K562 (cell line): ENCODE data around the gene MVD. TPM values are rescaled to one million over a fixed set of nuclear protein-coding genes. Genes with fewer than 3 reads are reported as not detected.
A peak's percentile ranks its signal among the peaks of the same experiment; 100 is the strongest.

Source experiments
- BDP1 ChIP-seq: IDR thresholded peaks from 3 replicates; pipeline ENCODE4 v1.6.1; 2011; ENCODE audit not compliant: insufficient read length, insufficient read depth
- COPS2 ChIP-seq: fragments of 450-650 bp; conservative IDR thresholded peaks from 2 replicates; pipeline ENCODE4 v1.6.1; 2016; ENCODE audit warnings: mild to moderate bottlenecking, moderate library complexity
- CREBBP ChIP-seq: IDR thresholded peaks from one replicate; pipeline ENCODE4 v1.6.1; 2012; ENCODE audit warnings: low read depth, mild to moderate bottlenecking, control low read depth, inconsistent platforms, low read length
- ESRRB ChIP-seq: fragments of 250-450 bp; sonication (Bioruptor Pico); IDR thresholded peaks from 2 replicates; pipeline ENCODE4 v1.5.0; 2020; ENCODE audit warnings: mild to moderate bottlenecking, moderate library complexity, borderline replicate concordance
- GATAD2B ChIP-seq: fragments of 450-650 bp; IDR thresholded peaks from 2 replicates; pipeline ENCODE4 v1.6.1; 2017; ENCODE audit warnings: mild to moderate bottlenecking, borderline replicate concordance
- HMGN3 ChIP-seq: IDR thresholded peaks from 2 replicates; pipeline ENCODE4 v1.6.1; 2011; ENCODE audit warnings: borderline replicate concordance, low read depth, mild to moderate bottlenecking, mixed read lengths, low read length; ENCODE audit not compliant: insufficient read length; ENCODE audit errors: extremely low read depth
- HNRNPUL1 ChIP-seq: fragments of 200-400 bp; formaldehyde crosslinking; IDR thresholded peaks from 2 replicates; pipeline ENCODE4 v1.6.1; 2017; ENCODE audit warnings: low read length
- JUNB ChIP-seq: fragments of 450-650 bp; formaldehyde crosslinking; conservative IDR thresholded peaks from 2 replicates; pipeline ENCODE4 v1.4.0; 2020; ENCODE audit warnings: mild to moderate bottlenecking
- KHSRP ChIP-seq: fragments of 450-650 bp; IDR thresholded peaks from 2 replicates; pipeline ENCODE4 v1.6.1; 2017
- LCOR ChIP-seq: sonication (generic); formaldehyde crosslinking; IDR thresholded peaks from 2 replicates; pipeline ENCODE4 v1.8.0; 2022; ENCODE audit warnings: mild to moderate bottlenecking, missing genetic modification reagents
- MCM5 ChIP-seq: fragments of 450-650 bp; IDR thresholded peaks from 2 replicates; pipeline ENCODE4 v1.6.1; 2016; ENCODE audit warnings: low read depth
- TCF7 ChIP-seq: sonication (generic); IDR thresholded peaks from 2 replicates; pipeline ENCODE4 v1.6.1; 2016; ENCODE audit warnings: antibody characterized with exemption, borderline replicate concordance
- THAP12 ChIP-seq: fragments of 250-450 bp; sonication (Bioruptor Pico); IDR thresholded peaks from 2 replicates; pipeline ENCODE4 v1.9.0; 2021; ENCODE audit warnings: mild to moderate bottlenecking, inconsistent platforms
- TOE1 ChIP-seq, 2 experiments: fragments of 450-650 bp in 1 of 2; sonication (generic) in 1 of 2; formaldehyde crosslinking in 1 of 2; IDR thresholded peaks; 2 replicates each; pipeline versions ENCODE4 v1.7.1 to v1.8.0; 2016 to 2022; ENCODE audit warnings: borderline replicate concordance in 2 of 2, mild to moderate bottlenecking in 2 of 2, antibody characterized with exemption in 1 of 2, inconsistent platforms in 1 of 2, low read depth in 1 of 2, missing genetic modification reagents in 1 of 2, moderate library complexity in 1 of 2
- YY1 ChIP-seq, 3 experiments: IDR thresholded peaks; 2 replicates each; pipeline ENCODE4 v1.6.1; 2011; ENCODE audit warnings: low read length in 2 of 3, mild to moderate bottlenecking in 2 of 3, moderate library complexity in 2 of 3, borderline replicate concordance in 1 of 3, control low read depth in 1 of 3, low read depth in 1 of 3; ENCODE audit not compliant: insufficient read depth in 3 of 3, insufficient replicate concordance in 2 of 3, control insufficient read depth in 1 of 3, insufficient read length in 1 of 3; ENCODE audit errors: extremely low read depth in 1 of 3
- ZKSCAN1 ChIP-seq: fragments of 150-350 bp; IDR thresholded peaks from 2 replicates; pipeline ENCODE4 v1.6.1; 2016; ENCODE audit warnings: low read depth, low read length
- ZNF449 ChIP-seq: fragments of 250-450 bp; sonication (Bioruptor Pico); IDR thresholded peaks from 2 replicates; pipeline ENCODE4 v1.8.0; 2022; ENCODE audit warnings: moderate library complexity, mild to moderate bottlenecking, inconsistent platforms
- ZNF609 ChIP-seq: sonication (generic); formaldehyde crosslinking; IDR thresholded peaks from 2 replicates; pipeline ENCODE4 v1.8.1; 2023; ENCODE audit warnings: missing genetic modification reagents, mild to moderate bottlenecking, borderline replicate concordance
- ZNF707 ChIP-seq: fragments of 250-450 bp; sonication (Bioruptor Pico); conservative IDR thresholded peaks from 2 replicates; pipeline ENCODE4 v1.8.0; 2022; ENCODE audit warnings: inconsistent platforms, mild to moderate bottlenecking, moderate library complexity
- polyA plus RNA-seq, 8 experiments: library from polyadenylated mRNA; depleted of rRNA in 4 of 8; stranded (reverse) in 5 of 8; unstranded in 3 of 8; fragments of >200 nt; fragmentation: Nextera tagmentation in 2 of 8; fragmentation: Illumina TruSeq in 1 of 8; extraction: Ambion mirVana in 2 of 8; extraction: Trizol in 1 of 8; gene quantifications; 2 replicates each; pipeline versions ENCODE4 v1.2.1 to v1.2.3, GENCODE V29; 2011 to 2014; ENCODE audit warnings: inconsistent platforms in 1 of 8, missing spikeins in 1 of 8
- total RNA-seq, 7 experiments: library from RNA; depleted of rRNA in 6 of 7; stranded (reverse); fragments of >200 nt in 6 of 7; fragmentation: Illumina TruSeq in 2 of 7; extraction: Trizol in 2 of 7; gene quantifications; 2 replicates each; pipeline versions ENCODE4 v1.2.1 to v1.2.3, GENCODE V29; 2011 to 2021; ENCODE audit warnings: low replicate concordance in 1 of 7

Gene MVD
- total and polyA plus RNA-seq, 9 of the 15 experiments (the other 6 are each of a cell fraction or from before 2014, with no cell fraction given), result 12.2 to 141 (median 45.3) TPM

DNA sequence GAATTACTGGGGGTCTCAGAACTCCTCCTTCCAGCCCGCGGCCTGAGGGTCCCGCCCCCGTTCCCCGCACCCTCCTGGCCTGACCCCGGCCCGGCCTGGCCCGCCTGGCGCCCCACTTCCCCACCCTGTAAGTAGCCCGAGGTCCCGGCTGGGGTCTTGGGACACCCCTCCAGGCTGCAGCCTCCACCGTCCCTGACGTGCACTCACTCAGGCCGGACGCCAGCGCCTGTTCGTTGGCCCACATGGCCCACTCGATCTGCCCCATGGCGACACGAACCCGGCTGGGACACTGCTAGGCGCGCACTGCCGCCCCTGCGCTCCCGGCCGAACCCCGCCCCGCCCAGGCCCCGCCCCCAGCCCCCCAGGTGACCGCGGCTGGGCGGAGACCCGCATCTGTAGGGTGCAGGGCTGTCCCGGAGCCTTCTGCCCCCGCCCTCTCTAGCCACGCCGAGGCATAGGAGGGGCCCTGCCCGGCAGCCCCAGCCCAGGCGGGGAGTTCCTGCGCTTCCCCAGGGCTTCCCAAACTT, 12.1 kb downstream of the MVD start, which contains the start of gene CYBA (continued):
- TF ChIP-seq ZNF609 (no peak), KHSRP (no peak), MCM5 (no peak), THAP12 (CRISPR knock-in tag) (no peak), LCOR (CRISPR knock-in tag) (0 out of 2 replicates have a peak, but pooled peaks have one; percentile 23), JUNB (CRISPR knock-in tag) (no peak), TOE1 (IDR thresholded peaks at IDR 0.05; ENCODE audit: borderline replicate concordance) (no peak), TOE1 (CRISPR knock-in tag; IDR thresholded peaks at IDR 0.05; ENCODE audit: borderline replicate concordance, low read depth) (no peak), ZKSCAN1 (no peak), BDP1 (no peak), COPS2 (no peak), GATAD2B (no peak), HNRNPUL1 (no peak), ZNF707 (CRISPR knock-in tag) (no peak), CREBBP (no peak), ESRRB (CRISPR knock-in tag) (no peak), ZNF449 (no peak), TCF7 (no peak), HMGN3 (no peak), YY1 (IDR thresholded peaks at IDR 0.05; ENCODE audit: borderline replicate concordance in 1 of 3, control insufficient read depth in 1 of 3, extremely low read depth in 1 of 3, insufficient read depth in 3 of 3, insufficient read length in 1 of 3, insufficient replicate concordance in 2 of 3, low read depth in 1 of 3, low read length in 2 of 3) (peak in 1 of 3 experiments; percentile 76)
